ENCODE measurements around the gene WDR5.

WDR5 gene

GRCh38 chr9:134204041-134204440 is 68.2 kb downstream of the WDR5 start:
- Histone ChIP-seq H3K36me3 (ENCODE audit: control insufficient read depth in 2 of 2, insufficient read depth in 1 of 2, low read length in 2 of 2) (no peaks in the 10 kb centered on the region), H3K4me1 (ENCODE audit: control insufficient read depth, insufficient read depth, low read length) (no peaks in the 10 kb centered on the region), H3K9me3 (ENCODE audit: control insufficient read depth, insufficient read depth, low read depth, low read length) (no peaks in the 10 kb centered on the region), H3K4me3 (ENCODE audit: low read depth, low read length) (no peak overlapping the region), H3K27ac (ENCODE audit: extremely low read depth, low read depth, low read length) (no peak overlapping the region)
- ChIA-PET POLR2A (no interaction called here), CTCF (no interaction called here)
- TF ChIP-seq OSR2 (tag by site-specific recombination; IDR thresholded peaks at IDR 0.05): no peak
- no peak for TF ChIP-seq ZNF214 (tag by site-specific recombination; IDR thresholded peaks at IDR 0.05; ENCODE audit: borderline replicate concordance)
- TF ChIP-seq ZNF366 (tag by site-specific recombination; conservative IDR thresholded peaks at IDR 0.05): no peak
- TF ChIP-seq ZNF19 (tag by site-specific recombination; IDR thresholded peaks at IDR 0.05; ENCODE audit: low read depth): no peak
- no peak for TF ChIP-seq SCRT1 (tag by site-specific recombination; IDR thresholded peaks at IDR 0.05; ENCODE audit: borderline replicate concordance)
- no peak for TF ChIP-seq SP7 (tag by site-specific recombination; IDR thresholded peaks at IDR 0.05)
- TF ChIP-seq ZSCAN23 (tag by site-specific recombination; IDR thresholded peaks at IDR 0.05): no peak
- TF ChIP-seq ATF2 (tag by site-specific recombination; IDR thresholded peaks at IDR 0.05; ENCODE audit: low read depth): no peak
- no peak for TF ChIP-seq ZNF529 (tag by site-specific recombination; IDR thresholded peaks at IDR 0.05; ENCODE audit: insufficient replicate concordance)
- TF ChIP-seq ZNF138 (tag by site-specific recombination; IDR thresholded peaks at IDR 0.05; ENCODE audit: borderline replicate concordance): no peak
- no peak for TF ChIP-seq ZNF155 (tag by site-specific recombination; IDR thresholded peaks at IDR 0.05)
- no peak for TF ChIP-seq ZNF398 (tag by site-specific recombination; IDR thresholded peaks at IDR 0.05)

- Histone ChIP-seq H3K27ac (ENCODE audit: extremely low read depth, low read depth, low read length) (no peak overlapping the region), H3K4me1 (ENCODE audit: control insufficient read depth, insufficient read depth, low read length) (no peaks in the 10 kb centered on the region), H3K36me3 (ENCODE audit: control insufficient read depth in 2 of 2, insufficient read depth in 1 of 2, low read length in 2 of 2) (no peaks in the 10 kb centered on the region), H3K9me3 (ENCODE audit: control insufficient read depth, insufficient read depth, low read depth, low read length) (no peaks in the 10 kb centered on the region), H3K4me3 (ENCODE audit: low read depth, low read length) (no peak overlapping the region)
- CTCF ChIA-PET: no interaction called here
- POLR2A ChIA-PET: no interaction called here
- TF ChIP-seq ZIC2 (tag by site-specific recombination; IDR thresholded peaks at IDR 0.05) (peak; percentile 24; the same call in 1 of the 2 replicates), ZNF610 (tag by site-specific recombination; IDR thresholded peaks at IDR 0.05; ENCODE audit: borderline replicate concordance) (no peak), ZNF433 (tag by site-specific recombination; IDR thresholded peaks at IDR 0.05; ENCODE audit: low read depth) (no peak), GLIS1 (tag by site-specific recombination; IDR thresholded peaks at IDR 0.05) (peak; percentile 90)
Measured at GRCh38 chr9:134204991-134205578, 69.2 kb downstream of the WDR5 start.

GRCh38 chr9:134205672-134206310 is 69.9 kb downstream of the WDR5 start:
- Histone ChIP-seq H3K27ac (ENCODE audit: extremely low read depth, low read depth, low read length) (no peak overlapping the region), H3K9me3 (ENCODE audit: control insufficient read depth, insufficient read depth, low read depth, low read length) (no peaks in the 10 kb centered on the region), H3K36me3 (ENCODE audit: control insufficient read depth in 2 of 2, insufficient read depth in 1 of 2, low read length in 2 of 2) (no peaks in the 10 kb centered on the region), H3K4me3 (ENCODE audit: low read depth, low read length) (no peak overlapping the region), H3K4me1 (ENCODE audit: control insufficient read depth, insufficient read depth, low read length) (no peaks in the 10 kb centered on the region)
- ChIA-PET CTCF (interaction anchor here (0.6 kb wide), 1 partner anchor 1755 kb away, joined by 5 read pairs; the partner anchor contains the start of gene UBAC1), POLR2A (no interaction called here)
- 0 out of 2 replicates have a peak, but pooled peaks have one; percentile 33 for TF ChIP-seq PRDM10 (tag by site-specific recombination; IDR thresholded peaks at IDR 0.05)
- peak; percentile 32; the same call in 1 of the 2 replicates for TF ChIP-seq ZBTB44 (tag by site-specific recombination; IDR thresholded peaks at IDR 0.05)
- TF ChIP-seq ZBTB17 (tag by site-specific recombination; IDR thresholded peaks at IDR 0.05): 0 out of 2 replicates have a peak, but pooled peaks have one; percentile 23
- TF ChIP-seq ZEB2 (tag by site-specific recombination; IDR thresholded peaks at IDR 0.05): peak; percentile 64; the same call in 1 of the 2 replicates
- TF ChIP-seq ZNF629 (tag by site-specific recombination; IDR thresholded peaks at IDR 0.05): peak; percentile 96
